ENCODE results near the gene UNC80.

The UNC80 gene

DNA sequence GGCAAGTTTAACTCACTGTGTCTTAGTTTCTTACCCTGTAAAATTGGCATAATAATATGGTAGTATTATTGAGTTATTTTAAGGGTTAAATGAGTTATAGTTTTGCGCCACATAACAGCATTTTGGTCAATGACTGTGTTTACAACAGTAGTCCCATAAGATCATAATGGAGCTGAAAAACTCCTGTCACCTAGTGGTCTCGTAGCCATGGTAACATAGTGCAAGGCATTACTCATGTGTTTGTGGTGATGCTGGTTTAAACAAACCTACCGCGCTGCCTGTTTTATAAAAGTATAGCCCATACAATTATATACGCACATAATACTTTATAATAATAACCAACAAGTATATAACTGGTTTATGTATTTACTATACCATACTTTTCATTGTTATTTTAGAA, 15.8 kb downstream of the UNC80 start:
- TF ChIP-seq, protein P1, sequence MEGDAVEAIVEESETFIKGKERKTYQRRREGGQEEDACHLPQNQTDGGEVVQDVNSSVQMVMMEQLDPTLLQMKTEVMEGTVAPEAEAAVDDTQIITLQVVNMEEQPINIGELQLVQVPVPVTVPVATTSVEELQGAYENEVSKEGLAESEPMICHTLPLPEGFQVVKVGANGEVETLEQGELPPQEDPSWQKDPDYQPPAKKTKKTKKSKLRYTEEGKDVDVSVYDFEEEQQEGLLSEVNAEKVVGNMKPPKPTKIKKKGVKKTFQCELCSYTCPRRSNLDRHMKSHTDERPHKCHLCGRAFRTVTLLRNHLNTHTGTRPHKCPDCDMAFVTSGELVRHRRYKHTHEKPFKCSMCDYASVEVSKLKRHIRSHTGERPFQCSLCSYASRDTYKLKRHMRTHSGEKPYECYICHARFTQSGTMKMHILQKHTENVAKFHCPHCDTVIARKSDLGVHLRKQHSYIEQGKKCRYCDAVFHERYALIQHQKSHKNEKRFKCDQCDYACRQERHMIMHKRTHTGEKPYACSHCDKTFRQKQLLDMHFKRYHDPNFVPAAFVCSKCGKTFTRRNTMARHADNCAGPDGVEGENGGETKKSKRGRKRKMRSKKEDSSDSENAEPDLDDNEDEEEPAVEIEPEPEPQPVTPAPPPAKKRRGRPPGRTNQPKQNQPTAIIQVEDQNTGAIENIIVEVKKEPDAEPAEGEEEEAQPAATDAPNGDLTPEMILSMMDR (IDR thresholded peaks at IDR 0.05): no peak

DNA sequence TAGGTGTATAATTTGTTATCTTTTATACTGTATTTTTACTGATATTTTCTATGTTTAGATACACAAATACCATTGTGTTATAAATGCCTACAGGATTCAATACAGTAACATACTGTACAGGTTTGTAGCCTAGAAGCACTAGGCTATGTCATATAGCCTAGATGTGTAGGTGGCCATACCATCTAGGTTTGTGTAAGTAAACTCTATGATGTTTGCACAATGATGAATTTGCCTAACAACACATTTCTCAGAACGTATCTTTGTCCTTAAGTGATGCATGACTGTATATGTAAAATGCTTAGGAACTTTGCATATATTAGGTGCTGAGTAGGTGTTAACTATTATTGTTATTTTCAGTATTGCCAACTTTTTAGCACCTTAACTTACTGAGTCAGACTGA, 17.3 kb downstream of the UNC80 start:
- TF ChIP-seq, protein P1 (IDR thresholded peaks at IDR 0.05): no peak

DNA sequence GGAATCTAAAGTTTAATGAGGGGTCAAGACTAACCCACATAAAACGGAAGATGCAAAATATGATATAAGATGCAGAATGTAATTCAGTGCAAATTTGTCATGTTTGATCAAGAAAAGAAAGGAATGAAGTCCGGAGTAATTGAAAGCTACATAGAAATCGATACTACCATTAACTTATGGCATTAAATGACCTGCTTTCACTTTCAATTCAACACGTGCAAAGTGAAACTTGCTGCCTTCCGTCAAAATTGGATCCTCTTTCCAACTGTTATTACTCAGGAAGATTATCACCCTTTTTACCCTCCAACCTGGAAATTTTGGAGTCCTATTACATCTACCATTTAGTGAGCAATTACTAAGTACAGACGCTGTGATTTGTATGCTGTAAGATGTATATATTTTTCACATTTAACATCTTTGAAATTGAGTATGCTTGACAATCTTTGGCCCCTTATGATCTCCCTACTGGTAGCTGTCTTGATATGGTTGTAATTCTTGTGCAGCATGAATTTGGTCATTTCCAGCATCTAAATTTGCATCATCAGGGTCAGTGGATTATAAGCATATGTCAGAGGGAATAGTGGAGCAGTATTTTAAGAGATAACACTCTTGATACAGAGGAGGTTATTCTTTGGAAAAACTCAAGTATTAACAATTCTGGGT, 18.6 kb downstream of the UNC80 start:
- TF ChIP-seq, protein P1 (IDR thresholded peaks at IDR 0.05): no peak

DNA sequence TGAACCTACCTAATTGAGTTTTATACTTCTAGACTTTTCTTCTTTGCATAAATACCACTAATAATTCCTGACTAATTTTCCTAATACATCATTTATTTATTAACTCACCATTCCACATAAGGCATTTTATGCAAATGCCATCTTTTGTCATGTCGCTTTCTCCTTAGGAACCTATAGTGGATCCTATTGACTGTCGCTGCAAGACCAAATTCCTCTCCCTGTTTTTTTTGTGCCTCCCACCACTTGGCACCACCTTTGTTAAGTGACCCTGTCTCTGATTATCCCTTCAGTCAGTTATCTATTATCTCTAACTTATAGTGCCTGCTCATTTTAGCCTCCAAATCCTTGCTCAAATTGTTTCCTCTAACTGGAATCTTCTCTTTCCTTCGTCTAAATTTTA, 19.5 kb downstream of the UNC80 start:
- TF ChIP-seq, protein P1 (IDR thresholded peaks at IDR 0.05): no peak

DNA sequence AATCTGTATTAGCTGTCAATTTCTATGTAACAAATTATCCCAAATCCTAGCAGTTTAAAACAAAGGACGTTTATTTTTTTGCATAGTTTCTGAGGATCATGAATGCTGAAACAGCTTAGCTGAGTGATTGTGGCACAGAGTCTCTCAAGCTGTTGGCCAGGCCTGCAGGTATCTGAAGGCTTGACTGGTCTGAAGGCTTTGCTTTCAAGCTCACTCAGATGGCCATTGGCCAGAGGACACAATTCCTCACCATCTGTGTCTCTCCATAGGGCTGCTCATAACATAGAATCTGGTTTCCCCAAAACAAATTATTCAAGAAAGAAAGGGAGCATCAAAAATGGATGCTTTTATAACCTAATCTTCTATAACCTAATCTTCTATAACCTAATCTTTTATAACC, 33.7 kb downstream of the UNC80 start:
- TF ChIP-seq, protein P1 (IDR thresholded peaks at IDR 0.05): no peak

DNA sequence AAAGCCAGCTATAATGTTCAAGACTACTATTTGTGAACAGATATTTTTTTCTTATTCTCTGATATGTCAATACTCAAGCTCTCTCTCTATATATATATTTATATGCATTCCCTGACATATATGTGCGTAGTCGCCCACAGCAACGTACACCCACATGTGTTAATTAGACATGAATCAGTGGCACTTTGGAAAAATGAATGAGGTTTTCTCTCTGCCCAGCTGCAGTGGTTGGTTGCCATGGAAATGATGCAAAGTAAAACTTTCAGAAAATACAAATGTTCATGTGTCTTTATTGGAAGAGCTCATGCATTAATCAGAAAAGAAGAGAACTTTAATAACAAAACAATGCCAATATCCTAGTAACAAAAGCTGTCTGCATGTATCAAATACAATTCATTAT, 34.7 kb downstream of the UNC80 start:
- TF ChIP-seq, protein P1 (IDR thresholded peaks at IDR 0.05): no peak

DNA sequence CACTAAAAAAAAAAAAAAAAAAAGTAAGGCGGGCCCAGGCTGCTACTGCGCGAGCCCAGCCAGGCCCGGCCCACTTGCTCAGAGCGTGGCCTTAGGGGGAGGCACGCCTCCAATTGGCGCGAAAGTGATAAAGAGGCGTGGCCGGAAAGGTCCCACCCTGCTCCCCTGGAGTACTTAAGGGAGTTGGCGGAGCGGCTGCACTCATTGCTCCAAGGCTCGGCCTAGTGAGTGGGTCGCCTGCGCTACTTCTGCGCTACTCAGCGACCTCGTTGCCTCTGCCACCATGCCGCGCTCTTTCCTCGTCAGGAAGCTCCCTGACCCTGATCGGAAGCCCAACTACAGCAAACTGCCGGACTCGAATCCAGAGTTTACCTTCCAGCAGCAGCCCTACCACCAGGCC, 36.9 kb downstream of the UNC80 start:
- TF ChIP-seq, protein P1 (IDR thresholded peaks at IDR 0.05): no peak

DNA sequence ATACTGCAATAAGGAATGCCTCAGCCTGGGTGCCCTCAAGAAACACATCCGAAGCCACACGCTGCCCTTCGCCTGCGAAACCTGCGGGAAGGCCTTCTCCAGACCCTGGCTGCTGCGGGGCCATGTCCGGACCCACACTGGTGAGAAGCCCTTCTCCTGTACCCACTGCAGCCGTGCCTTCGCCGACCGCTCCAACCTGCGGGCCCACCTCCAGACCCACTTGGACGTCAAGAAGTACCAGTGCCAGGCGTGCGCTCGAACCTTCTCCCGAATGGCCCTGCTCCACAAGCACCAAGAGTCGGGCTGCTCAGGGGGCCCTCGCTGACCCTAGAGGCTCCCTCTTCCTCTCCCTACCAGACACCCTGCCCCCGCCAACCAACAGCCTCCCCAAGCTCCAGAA, 37.6 kb downstream of the UNC80 start:
- TF ChIP-seq, protein P1 (IDR thresholded peaks at IDR 0.05): no peak
